MCF 10A (cell line): ENCODE measurements around the gene ARHGEF17. TPM values are rescaled to one million over a fixed set of nuclear protein-coding genes. Genes with fewer than 3 reads are reported as not detected.

ENCODE experiments used
- BruUV-seq: library from RNA; stranded (reverse); fragments of 400-500 nt; replicated peaks from 2 replicates; lab custom pipeline; 2021; lab: Mats Ljungman, UMichigan
- CTCF ChIA-PET: fragments of 300-600 bp; sonication (Branson Sonifier 250); formaldehyde crosslinking; extraction: SDS; loops from one replicate; lab custom pipeline; 2021; ENCODE audit warnings: antibody characterized with exemption, inconsistent platforms; lab: Yijun Ruan, JAX
- POLR2A ChIA-PET: fragments of 300-600, 350-650 bp; sonication (Branson Sonifier 250); formaldehyde crosslinking; extraction: SDS; loops from one replicate; lab custom pipeline; 2020; ENCODE audit warnings: antibody characterized with exemption, inconsistent platforms; lab: Yijun Ruan, JAX
- DNase-seq: peaks from one replicate; pipeline ENCODE4 v3.0.0-alpha.2; 2018; ENCODE audit not compliant: unreplicated experiment
- H3K27ac Mint-ChIP-seq: one replicate; pipeline ENCODE4 v1.8.0; 2022; ENCODE audit warnings: mild to moderate bottlenecking, low read depth, mixed read lengths; ENCODE audit not compliant: unreplicated experiment
- H3K27me3 Mint-ChIP-seq: one replicate; pipeline ENCODE4 v1.8.0; 2022; ENCODE audit warnings: mixed read lengths; ENCODE audit not compliant: insufficient read depth, unreplicated experiment
- H3K36me3 Mint-ChIP-seq: one replicate; pipeline ENCODE4 v1.8.0; 2022; ENCODE audit warnings: mild to moderate bottlenecking, moderate library complexity, mixed read lengths; ENCODE audit not compliant: insufficient read depth, unreplicated experiment
- H3K4me1 Mint-ChIP-seq: one replicate; pipeline ENCODE4 v1.8.0; 2022; ENCODE audit warnings: mixed read lengths; ENCODE audit not compliant: insufficient read depth, unreplicated experiment
- H3K4me3 Mint-ChIP-seq: one replicate; pipeline ENCODE4 v1.8.0; 2022; ENCODE audit warnings: mild to moderate bottlenecking, moderate library complexity, mixed read lengths; ENCODE audit not compliant: unreplicated experiment
- H3K9me3 Mint-ChIP-seq: one replicate; pipeline ENCODE4 v1.8.0; 2022; ENCODE audit warnings: mixed read lengths; ENCODE audit not compliant: unreplicated experiment
- CTCF ChIP-seq: fragments of 200-600 bp; IDR thresholded peaks from one replicate; pipeline ENCODE4 v1.8.0; 2022; ENCODE audit warnings: antibody characterized with exemption, mild to moderate bottlenecking; ENCODE audit not compliant: unreplicated experiment
- intact Hi-C: fragments of 100-400 bp; cut with micrococcal nuclease; formaldehyde crosslinking; loops from 2 replicates; pipeline ENCODE4 v1.14.1; 2022
- total RNA-seq: library from RNA; stranded (reverse); gene quantifications from 2 replicates; pipeline ENCODE4 v1.2.3, GENCODE V29; 2022

The ARHGEF17 gene
- total RNA-seq, 1 experiment from 2014 or later: 27.6 TPM

- POLR2A ChIA-PET: no interaction called here
- no peak overlapping the region for H3K27ac Mint-ChIP-seq
- no peak for DNase-seq
- CTCF ChIA-PET: interaction anchor here (0.6 to 1.1 kb wide), 4 partner anchors 10 to 383 kb away, joined by 3 to 4 read pairs (median 3); partner anchors contain the start of gene P2RY6
- H3K27me3 Mint-ChIP-seq: no peaks in the 10 kb centered on the region
- no peak for TF ChIP-seq CTCF
- intact Hi-C loops: no loop called here
- no peaks in the 10 kb centered on the region for H3K9me3 Mint-ChIP-seq
- BruUV-seq: no TSS peak
- H3K4me1 Mint-ChIP-seq: no peaks in the 10 kb centered on the region
- no peaks in the 10 kb centered on the region for H3K36me3 Mint-ChIP-seq
- no peak overlapping the region for H3K4me3 Mint-ChIP-seq
These were observed 26.0 kb upstream of the ARHGEF17 start for GRCh38 chr11:73281796-73282660.

- intact Hi-C loops: no loop called here
- Mint-ChIP-seq H3K4me3 (no peak overlapping the region), H3K36me3 (no peaks in the 10 kb centered on the region), H3K4me1 (no peaks in the 10 kb centered on the region), H3K27me3 (no peaks in the 10 kb centered on the region), H3K27ac (no peak overlapping the region), H3K9me3 (no peaks in the 10 kb centered on the region)
- no TSS peak for BruUV-seq
- POLR2A ChIA-PET: no interaction called here
- TF ChIP-seq CTCF: no peak
- CTCF ChIA-PET: interaction anchor here (0.6 to 1.3 kb wide), 4 partner anchors 12 to 812 kb away, joined by 3 to 4 read pairs (median 4); no protein-coding TSS in a partner anchor
- no peak for DNase-seq
These were observed 24.6 kb upstream of the ARHGEF17 start for GRCh38 chr11:73283276-73284000.

DNA sequence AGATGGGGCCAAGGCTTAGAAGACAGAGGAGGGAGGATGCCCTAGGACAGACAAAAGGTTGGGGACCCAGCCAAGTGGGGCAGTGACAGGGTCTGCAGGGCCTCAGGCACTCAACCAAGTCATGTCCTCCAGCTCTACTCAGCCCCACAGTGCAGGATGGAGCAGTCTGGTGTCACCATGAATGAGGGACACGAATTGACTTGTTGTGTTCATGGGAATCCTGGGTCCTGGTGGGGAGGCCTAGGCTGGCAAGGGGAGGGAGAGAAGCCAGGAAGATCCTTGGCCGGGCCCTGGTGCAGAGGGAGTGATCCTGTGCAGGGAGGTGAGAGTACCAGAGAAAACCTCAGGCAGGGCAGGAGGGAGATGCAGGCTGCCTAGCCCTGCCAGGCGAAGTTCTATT, 24.0 kb upstream of the ARHGEF17 start:
- no peak for TF ChIP-seq CTCF
- Mint-ChIP-seq H3K9me3 (no peaks in the 10 kb centered on the region), H3K27ac (no peak overlapping the region), H3K36me3 (no peaks in the 10 kb centered on the region), H3K4me1 (peaks cover 2% of the 10 kb centered on the region), H3K4me3 (no peak overlapping the region), H3K27me3 (no peaks in the 10 kb centered on the region)
- ChIA-PET POLR2A (no interaction called here), CTCF (no interaction called here)
- DNase-seq: no peak
- intact Hi-C loops: no loop called here
- BruUV-seq: no TSS peak

GRCh38 chr11:73285721-73286120, 22.4 kb upstream of the ARHGEF17 start:
- no TSS peak for BruUV-seq
- H3K4me3 Mint-ChIP-seq: no peak overlapping the region
- H3K27ac Mint-ChIP-seq: no peak overlapping the region
- peaks cover 6% of the 10 kb centered on the region for H3K4me1 Mint-ChIP-seq
- CTCF ChIA-PET: interaction anchor here (0.6 to 0.8 kb wide), 2 partner anchors 229 to 309 kb away, joined by 3 read pairs; no protein-coding TSS in a partner anchor
- no peak for TF ChIP-seq CTCF
- no peak for DNase-seq
- intact Hi-C loops: no loop called here
- POLR2A ChIA-PET: interaction anchor here (0.6 kb wide), 1 partner anchor 71 kb away, joined by 3 read pairs; no protein-coding TSS in a partner anchor
- no peaks in the 10 kb centered on the region for H3K36me3 Mint-ChIP-seq
- H3K9me3 Mint-ChIP-seq: no peaks in the 10 kb centered on the region
- H3K27me3 Mint-ChIP-seq: no peaks in the 10 kb centered on the region
